GM12878 (cell line): ENCODE results near the gene ENTPD3. TPM values are rescaled to one million over a fixed set of nuclear protein-coding genes. Genes with fewer than 3 reads are reported as not detected.

Experiments used
- ATAC-seq: fragments of 200-7000 bp; cut with Tn5 transposase; 3 replicates; pipeline ENCODE4 v1.9.1; 2020; ENCODE audit warnings: mild to moderate bottlenecking, moderate library complexity
- BruUV-seq: library from RNA; stranded (reverse); fragments of 400-500 nt; replicated peaks from 2 replicates; lab custom pipeline; 2021; lab: Mats Ljungman, UMichigan
- CTCF ChIA-PET: fragments of 300-600 bp; sonication (Branson Sonifier 250); formaldehyde crosslinking; extraction: SDS; loops from one replicate; lab custom pipeline; 2021; ENCODE audit warnings: inconsistent platforms; lab: Yijun Ruan, JAX
- POLR2A ChIA-PET: fragments of 350-600 bp; formaldehyde crosslinking; extraction: SDS; loops from one replicate; lab custom pipeline; 2021; ENCODE audit warnings: inconsistent platforms; lab: Charles Lee
- RAD21 ChIA-PET: fragments of 300-600 bp; sonication (Branson Sonifier 250); formaldehyde crosslinking; loops from one replicate; lab custom pipeline; 2023; ENCODE audit warnings: antibody characterized with exemption; ENCODE audit not compliant: unreplicated experiment; lab: Charles Lee
- SMC1A ChIA-PET: fragments of 300-600 bp; sonication (Branson Sonifier 250); formaldehyde crosslinking; loops from one replicate; lab custom pipeline; 2023; ENCODE audit not compliant: unreplicated experiment, uncharacterized antibody; lab: Charles Lee
- DNase-seq: peaks from one replicate; pipeline ENCODE4 v3.0.0-alpha.2; 2011; ENCODE audit warnings: low read depth, low spot score
- FAIRE-seq: peaks from 3 replicates; lab custom pipeline; 2011; peaks lifted over from hg19 to GRCh38; lab: Jason Lieb, UNC
- H2AFZ ChIP-seq: 2 replicates; pipeline ENCODE4 v1.6.0; 2011; ENCODE audit warnings: low read depth, low read length, control low read depth; ENCODE audit not compliant: control insufficient read depth
- H3K27ac ChIP-seq: 2 replicates; pipeline ENCODE4 v1.5.1; 2011; ENCODE audit warnings: control low read depth; ENCODE audit not compliant: control insufficient read depth, insufficient read depth
- H3K27me3 ChIP-seq, 2 experiments: replicated peaks in 1 of 2; 2 replicates each; pipeline versions ENCODE4 v1.6.0 to v1.6.1; 2011; ENCODE audit warnings: low read length in 1 of 2; ENCODE audit not compliant: control insufficient read depth in 2 of 2, insufficient read depth in 2 of 2
- H3K36me3 ChIP-seq, 2 experiments: 2 replicates each; pipeline ENCODE4 v1.5.1; 2011; ENCODE audit warnings: low read length in 1 of 2; ENCODE audit not compliant: control insufficient read depth in 2 of 2, insufficient read depth in 2 of 2
- H3K4me1 ChIP-seq: 2 replicates; pipeline ENCODE4 v1.6.1; 2011; ENCODE audit warnings: mild to moderate bottlenecking, low read length, moderate library complexity, mixed read lengths; ENCODE audit not compliant: control insufficient read depth, insufficient read depth
- H3K4me2 ChIP-seq: 2 replicates; pipeline ENCODE4 v1.6.0; 2011; ENCODE audit warnings: control low read depth; ENCODE audit not compliant: control insufficient read depth, insufficient read depth
- H3K4me3 ChIP-seq: fragments of 200-600 bp; sonication (generic); 2 replicates; pipeline ENCODE4 v1.5.1; 2016
- H3K79me2 ChIP-seq: 2 replicates; pipeline ENCODE4 v1.6.0; 2011; ENCODE audit warnings: low read length; ENCODE audit not compliant: control insufficient read depth, insufficient read depth
- H3K9ac ChIP-seq: 2 replicates; pipeline ENCODE4 v1.8.0; 2011; ENCODE audit warnings: low read length, control low read depth, mixed read lengths; ENCODE audit not compliant: control insufficient read depth, insufficient read depth
- H3K9me3 ChIP-seq: replicated peaks from 3 replicates; pipeline ENCODE4 v1.5.1; 2011; ENCODE audit warnings: mild to moderate bottlenecking, low read length; ENCODE audit not compliant: control insufficient read depth, insufficient read depth
- H4K20me1 ChIP-seq: 2 replicates; pipeline ENCODE4 v1.6.0; 2011; ENCODE audit not compliant: control insufficient read depth, insufficient read depth
- CREB1 ChIP-seq: IDR thresholded peaks from 2 replicates; pipeline ENCODE4 v1.6.1; 2012; ENCODE audit warnings: low read depth, mild to moderate bottlenecking, inconsistent platforms
- EZH2 ChIP-seq: IDR thresholded peaks from 2 replicates; pipeline ENCODE4 v1.6.1; 2012; ENCODE audit warnings: low read depth, mild to moderate bottlenecking, control low read depth, inconsistent platforms, low read length, borderline replicate concordance; ENCODE audit not compliant: control insufficient read depth
- HDAC6 ChIP-seq: fragments of 200-600 bp; sonication (generic); IDR thresholded peaks from one replicate; pipeline ENCODE4 v1.8.0; 2017; ENCODE audit warnings: antibody characterized with exemption; ENCODE audit not compliant: unreplicated experiment
- MTA3 ChIP-seq: IDR thresholded peaks from 2 replicates; pipeline ENCODE4 v1.6.1; 2012; ENCODE audit warnings: low read length, inconsistent platforms, borderline replicate concordance
- PBX3 ChIP-seq: IDR thresholded peaks from 2 replicates; pipeline ENCODE4 v1.6.1; 2011; ENCODE audit warnings: mild to moderate bottlenecking, low read depth, low read length, moderate library complexity; ENCODE audit not compliant: insufficient replicate concordance
- POLR2A ChIP-seq: IDR thresholded peaks from 2 replicates; pipeline ENCODE4 v1.6.1; 2011; ENCODE audit warnings: low read depth, mild to moderate bottlenecking, low read length
- SKIL ChIP-seq: fragments of 450-650 bp; IDR thresholded peaks from 2 replicates; pipeline ENCODE4 v1.6.1; 2017; ENCODE audit warnings: mild to moderate bottlenecking, low read depth, inconsistent platforms; ENCODE audit not compliant: poor library complexity, severe bottlenecking
- SMAD5 ChIP-seq: IDR thresholded peaks from 2 replicates; pipeline ENCODE4 v1.6.1; 2016; ENCODE audit warnings: antibody characterized with exemption, low read depth
- SUPT20H ChIP-seq: IDR thresholded peaks from 2 replicates; pipeline ENCODE4 v1.6.1; 2011; ENCODE audit warnings: low read depth, mild to moderate bottlenecking, low read length, moderate library complexity, borderline replicate concordance; ENCODE audit not compliant: control insufficient read depth
- WGBS: methylation state at CpG from one replicate; pipeline ENCODE4 v1.1.6; 2016; ENCODE audit warnings: low lambda C conversion rate; ENCODE audit not compliant: insufficient replicate concordance, insufficient coverage; ENCODE audit errors: missing lambda C conversion rate; 5-methylcytosine and 5-hydroxymethylcytosine counted together
- in situ Hi-C: fragments of 300-500 bp; cut with MboI; formaldehyde crosslinking; loops from 9 replicates; pipeline ENCODE4 v1.14.3; 2018; ENCODE audit warnings: mixed read lengths
- intact Hi-C: fragments of 100-400 bp; cut with micrococcal nuclease; formaldehyde crosslinking; loops from one replicate; pipeline ENCODE4 v1.14.2; 2022; ENCODE audit not compliant: unreplicated experiment
- polyA plus RNA-seq, 11 experiments: library from polyadenylated mRNA; depleted of rRNA in 4 of 11; unstranded in 6 of 11; stranded (reverse) in 5 of 11; fragments of >200 nt; fragmentation: Nextera tagmentation in 4 of 11; fragmentation: Illumina TruSeq in 1 of 11; extraction: Ambion mirVana in 4 of 11; extraction: Trizol in 1 of 11; gene quantifications; 1 replicate in 1 of 11; 2 replicates in 10 of 11; pipeline versions ENCODE4 v1.2.1 to v1.2.3, GENCODE V29; 2011 to 2016; ENCODE audit warnings: inconsistent platforms in 2 of 11, missing spikeins in 2 of 11, low read depth in 1 of 11
- total RNA-seq, 4 experiments: library from RNA; depleted of rRNA in 3 of 4; stranded (reverse); fragments of >200 nt in 3 of 4; fragmentation: Illumina TruSeq in 1 of 4; extraction: Trizol in 1 of 4; gene quantifications; 2 replicates each; pipeline versions ENCODE4 v1.2.1 to v1.2.3, GENCODE V29; 2013 to 2021

The ENTPD3 gene
- total and polyA plus RNA-seq, 10 of the 15 experiments (the other 5 are each of a cell fraction or from before 2014, with no cell fraction given), result 0.03 TPM; not detected in 9

GRCh38 chr3:40398346-40398745 lies 11.4 kb downstream of the ENTPD3 start:
- Histone ChIP-seq H3K79me2 (no peaks in the 10 kb centered on the region), H3K4me2 (no peak overlapping the region), H3K4me1 (no peaks in the 10 kb centered on the region), H3K27ac (no peak overlapping the region), H2AFZ (no peak overlapping the region), H3K9me3 (no peaks in the 10 kb centered on the region), H3K9ac (no peak overlapping the region), H4K20me1 (no peaks in the 10 kb centered on the region), H3K4me3 (no peak overlapping the region), H3K36me3 (no peaks in the 10 kb centered on the region), H3K27me3 (no peaks in the 10 kb centered on the region; a peak in 1 of 4 replicates)
- in situ Hi-C loops (no loop called here), intact Hi-C loops (no loop called here)
- RAD21 ChIA-PET, result no interaction called here
- no peak for DNase-seq
- FAIRE-seq, result no peak
- no peak for TF ChIP-seq HDAC6
- no peak for TF ChIP-seq EZH2
- TF ChIP-seq SMAD5, result no peak
- TF ChIP-seq SUPT20H, result no peak
- no peak for TF ChIP-seq POLR2A
- TF ChIP-seq SKIL, result no peak
- TF ChIP-seq MTA3, result no peak
- no peak for TF ChIP-seq PBX3
- TF ChIP-seq CREB1, result no peak
- WGBS, result 13% methylated on average over 3 of the region's 3 CpGs
- no peak for ATAC-seq
- POLR2A ChIA-PET, result no interaction called here
- SMC1A ChIA-PET, result no interaction called here
- no TSS peak for BruUV-seq
- CTCF ChIA-PET, result no interaction called here
